OCI-LY7 (cell line): ENCODE measurements around the gene LIN9.

Experiments used
- CTCF ChIP-seq: fragments of 200-600 bp; sonication (generic); conservative IDR thresholded peaks from 2 replicates; pipeline ENCODE4 v1.5.1; 2014; ENCODE audit warnings: mild to moderate bottlenecking, antibody characterized with exemption, low read length, moderate library complexity, mixed read lengths
- EZH2phosphoT487 ChIP-seq: fragments of 200-600 bp; sonication (generic); IDR thresholded peaks from 2 replicates; pipeline ENCODE4 v1.6.1; 2018; ENCODE audit warnings: low read depth, borderline replicate concordance, mild to moderate bottlenecking, mixed run types, antibody characterized with exemption, low read length, moderate library complexity, mixed read lengths

DNA sequence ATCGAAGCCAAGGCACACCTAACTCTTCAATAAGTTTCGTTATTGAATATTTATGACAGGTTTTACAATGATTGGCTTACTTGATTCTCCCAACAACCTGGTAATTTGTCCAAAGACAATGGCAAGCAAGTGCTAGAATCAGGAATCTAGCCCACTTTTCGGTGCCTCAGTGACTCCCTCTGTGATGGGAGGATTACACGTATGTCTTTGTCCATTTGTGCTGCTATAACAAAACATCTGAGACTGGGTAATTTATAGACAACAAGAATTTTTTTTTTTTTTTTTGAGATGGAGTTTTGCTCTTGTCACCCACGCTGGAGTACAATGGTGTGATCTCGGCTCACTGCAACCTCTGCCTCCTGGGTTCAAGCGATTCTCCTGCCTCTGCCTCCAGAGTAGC is 2.4 kb upstream of the LIN9 start:
- no peak for TF ChIP-seq CTCF
- TF ChIP-seq EZH2phosphoT487 = no peak
